ENCODE data around the gene GYPC. TPM values are rescaled to one million over a fixed set of nuclear protein-coding genes. Genes with fewer than 3 reads are reported as not detected.

The GYPC gene
- total RNA-seq, 3 donors from 2014 or later = 61.6 to 181 (median 127) TPM

DNA sequence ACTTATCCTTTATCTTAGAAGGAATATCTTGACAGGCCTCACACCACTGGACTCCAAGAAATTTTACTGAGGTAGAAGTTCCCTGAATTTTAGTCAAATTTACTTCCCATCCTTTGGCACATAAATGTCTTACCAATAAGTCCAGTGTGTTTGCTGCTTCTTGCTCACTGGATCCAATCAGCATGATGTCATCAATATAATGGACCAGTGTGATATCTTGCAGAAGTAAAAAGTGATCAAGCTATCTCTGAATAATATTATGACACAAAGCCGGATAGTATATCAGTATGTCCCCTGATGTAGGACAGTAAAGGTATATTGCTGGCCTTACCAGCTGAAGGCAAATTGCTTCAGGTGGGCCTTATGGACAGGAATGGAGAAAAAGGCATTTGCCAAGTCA, 6.9 kb upstream of the GYPC start:
- intact Hi-C loops (cut with DNase I; ENCODE audit: low total_unique reads) = no loop called here
- no peak for TF ChIP-seq POLR2A (IDR thresholded peaks at IDR 0.05)
- TF ChIP-seq, protein P1, sequence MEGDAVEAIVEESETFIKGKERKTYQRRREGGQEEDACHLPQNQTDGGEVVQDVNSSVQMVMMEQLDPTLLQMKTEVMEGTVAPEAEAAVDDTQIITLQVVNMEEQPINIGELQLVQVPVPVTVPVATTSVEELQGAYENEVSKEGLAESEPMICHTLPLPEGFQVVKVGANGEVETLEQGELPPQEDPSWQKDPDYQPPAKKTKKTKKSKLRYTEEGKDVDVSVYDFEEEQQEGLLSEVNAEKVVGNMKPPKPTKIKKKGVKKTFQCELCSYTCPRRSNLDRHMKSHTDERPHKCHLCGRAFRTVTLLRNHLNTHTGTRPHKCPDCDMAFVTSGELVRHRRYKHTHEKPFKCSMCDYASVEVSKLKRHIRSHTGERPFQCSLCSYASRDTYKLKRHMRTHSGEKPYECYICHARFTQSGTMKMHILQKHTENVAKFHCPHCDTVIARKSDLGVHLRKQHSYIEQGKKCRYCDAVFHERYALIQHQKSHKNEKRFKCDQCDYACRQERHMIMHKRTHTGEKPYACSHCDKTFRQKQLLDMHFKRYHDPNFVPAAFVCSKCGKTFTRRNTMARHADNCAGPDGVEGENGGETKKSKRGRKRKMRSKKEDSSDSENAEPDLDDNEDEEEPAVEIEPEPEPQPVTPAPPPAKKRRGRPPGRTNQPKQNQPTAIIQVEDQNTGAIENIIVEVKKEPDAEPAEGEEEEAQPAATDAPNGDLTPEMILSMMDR (IDR thresholded peaks at IDR 0.05) = no peak
- no peak for TF ChIP-seq POLR2AphosphoS5 (IDR thresholded peaks at IDR 0.05)
- no peaks in the 10 kb centered on the region for H3K4me1 ChIP-seq
- H3K27ac ChIP-seq = no peak overlapping the region
- H3K27me3 ChIP-seq = no peaks in the 10 kb centered on the region
- no peak overlapping the region for H3K4me3 ChIP-seq
- DNase-seq (ENCODE audit: low spot score in 2 of 2) = no peak
- no peaks in the 10 kb centered on the region for H3K9me3 ChIP-seq
- H3K36me3 ChIP-seq = no peaks in the 10 kb centered on the region

DNA sequence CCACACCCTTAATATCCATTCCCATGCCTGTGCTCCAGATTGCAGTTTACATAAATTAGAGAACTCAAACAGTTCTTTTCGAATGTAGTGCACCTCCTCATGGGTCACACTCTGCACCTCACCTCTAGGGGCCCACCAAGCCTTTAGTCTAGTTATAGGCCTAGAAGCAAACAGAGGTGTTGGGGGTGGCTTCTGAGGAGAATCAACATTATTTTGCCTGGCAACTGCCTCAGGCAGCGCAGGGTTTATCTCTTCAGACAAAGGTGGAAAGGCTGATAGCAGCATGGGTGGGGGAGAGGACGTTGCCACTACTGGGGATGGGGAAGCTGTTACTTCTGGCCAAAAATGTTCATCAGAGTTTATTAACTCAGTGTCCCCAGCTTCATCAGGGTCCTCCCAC, 5.0 kb upstream of the GYPC start:
- no peaks in the 10 kb centered on the region for H3K36me3 ChIP-seq
- no peaks in the 10 kb centered on the region for H3K9me3 ChIP-seq
- DNase-seq (ENCODE audit: low spot score in 2 of 2) = no peak
- H3K27me3 ChIP-seq = no peaks in the 10 kb centered on the region
- intact Hi-C loops (cut with DNase I; ENCODE audit: low total_unique reads) = no loop called here
- no peaks in the 10 kb centered on the region for H3K4me1 ChIP-seq
- no peak overlapping the region for H3K4me3 ChIP-seq
- TF ChIP-seq POLR2A (IDR thresholded peaks at IDR 0.05) (no peak), POLR2AphosphoS5 (IDR thresholded peaks at IDR 0.05) (no peak)
- TF ChIP-seq, protein P1 (IDR thresholded peaks at IDR 0.05) = no peak
- no peak overlapping the region for H3K27ac ChIP-seq

DNA sequence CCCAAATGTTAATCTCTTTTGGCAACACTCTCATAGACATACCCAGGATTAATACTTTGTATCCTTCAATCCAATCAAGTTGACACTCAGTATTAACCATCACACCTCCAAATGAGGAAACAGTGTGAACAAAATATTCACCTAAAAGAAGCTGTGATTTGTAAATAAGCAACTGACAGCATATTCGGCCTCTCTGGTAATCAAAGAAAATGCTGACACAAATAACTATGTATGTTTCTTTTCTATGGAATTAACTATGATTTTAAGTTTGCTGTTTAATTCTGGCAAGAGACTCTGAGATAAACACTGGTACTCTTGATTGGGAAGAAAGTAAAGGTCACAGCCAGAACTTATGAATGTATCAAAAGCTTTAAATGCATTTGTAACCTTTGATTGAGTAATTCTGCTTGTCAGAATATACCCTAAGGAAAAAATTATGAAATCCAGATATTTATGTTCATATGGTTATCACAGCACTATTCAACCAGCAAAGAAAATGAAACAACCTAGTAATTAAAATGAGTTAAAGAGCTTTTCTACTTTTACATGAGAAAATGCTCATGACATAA, 3.6 kb upstream of the GYPC start:
- H3K27ac ChIP-seq = no peak overlapping the region
- no peaks in the 10 kb centered on the region for H3K9me3 ChIP-seq
- no peaks in the 10 kb centered on the region for H3K4me1 ChIP-seq
- no peaks in the 10 kb centered on the region for H3K27me3 ChIP-seq
- no peak for DNase-seq (ENCODE audit: low spot score in 2 of 2)
- TF ChIP-seq POLR2A (IDR thresholded peaks at IDR 0.05) = no peak
- TF ChIP-seq, protein P1 (IDR thresholded peaks at IDR 0.05) = no peak
- TF ChIP-seq POLR2AphosphoS5 (IDR thresholded peaks at IDR 0.05) = no peak
- H3K4me3 ChIP-seq = no peak overlapping the region
- H3K36me3 ChIP-seq = no peaks in the 10 kb centered on the region
- intact Hi-C loops (cut with DNase I; ENCODE audit: low total_unique reads) = no loop called here

DNA sequence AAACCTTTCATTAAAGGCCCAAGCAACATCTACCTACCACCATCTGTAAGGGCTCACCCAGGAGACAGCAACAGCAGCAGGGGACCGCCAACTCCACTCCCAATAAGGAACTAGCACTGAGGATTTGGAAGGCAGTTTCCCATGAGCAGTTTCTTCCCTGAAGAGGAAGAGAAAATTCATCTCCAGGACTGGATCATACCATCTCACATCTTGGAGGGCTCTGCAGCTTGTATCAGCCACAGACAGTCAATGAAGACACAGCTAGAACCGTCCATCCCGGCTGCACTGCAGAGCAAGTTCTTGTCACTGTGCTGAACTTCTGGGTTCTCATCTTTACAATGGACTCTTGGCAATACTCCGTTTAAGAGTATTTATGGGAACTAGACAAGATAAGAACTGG, 2.8 kb upstream of the GYPC start:
- H3K36me3 ChIP-seq = no peaks in the 10 kb centered on the region
- no peak for TF ChIP-seq POLR2AphosphoS5 (IDR thresholded peaks at IDR 0.05)
- TF ChIP-seq, protein P1 (IDR thresholded peaks at IDR 0.05) = no peak
- DNase-seq (ENCODE audit: low spot score in 2 of 2) = no peak
- no peak overlapping the region for H3K4me3 ChIP-seq
- intact Hi-C loops (cut with DNase I; ENCODE audit: low total_unique reads) = no loop called here
- no peaks in the 10 kb centered on the region for H3K9me3 ChIP-seq
- H3K27me3 ChIP-seq = no peaks in the 10 kb centered on the region
- no peak overlapping the region for H3K27ac ChIP-seq
- H3K4me1 ChIP-seq = no peaks in the 10 kb centered on the region

DNA sequence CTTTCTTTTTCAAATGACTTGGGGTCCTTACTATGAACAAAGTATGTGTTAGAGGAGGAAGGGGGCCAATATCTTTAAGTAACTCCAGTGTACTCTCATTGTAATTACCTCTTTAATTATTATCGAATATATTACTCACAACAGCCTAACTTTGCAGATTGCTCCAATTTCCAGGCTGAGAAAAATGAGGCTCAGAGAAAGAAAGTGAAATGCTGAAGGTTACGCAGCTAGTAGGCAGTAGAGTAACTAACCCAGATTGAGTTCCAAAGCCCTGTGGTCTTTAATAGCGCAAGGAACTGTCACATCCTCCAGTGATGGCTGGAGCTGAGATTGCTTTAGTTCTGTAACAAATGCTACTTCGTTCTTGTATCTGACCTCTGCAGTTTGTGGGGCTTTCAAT, 2.2 kb upstream of the GYPC start:
- intact Hi-C loops (cut with DNase I; ENCODE audit: low total_unique reads) = no loop called here
- no peaks in the 10 kb centered on the region for H3K9me3 ChIP-seq
- no peaks in the 10 kb centered on the region for H3K4me1 ChIP-seq
- TF ChIP-seq, protein P1 (IDR thresholded peaks at IDR 0.05) = no peak
- no peak for TF ChIP-seq POLR2A (IDR thresholded peaks at IDR 0.05)
- TF ChIP-seq POLR2AphosphoS5 (IDR thresholded peaks at IDR 0.05) = no peak
- H3K27me3 ChIP-seq = no peaks in the 10 kb centered on the region
- no peaks in the 10 kb centered on the region for H3K36me3 ChIP-seq
- no peak for DNase-seq (ENCODE audit: low spot score in 2 of 2)
- no peak overlapping the region for H3K27ac ChIP-seq
- no peak overlapping the region for H3K4me3 ChIP-seq
